Measurements from ENCODE around the gene KLF16. TPM values are rescaled to one million over a fixed set of nuclear protein-coding genes. Genes with fewer than 3 reads are reported as not detected.

KLF16 gene
- total RNA-seq, 2 experiments from 2014 or later, result 83.8 to 89.2 TPM

- H3K36me3 ChIP-seq (ENCODE audit: insufficient read depth, low read length), result peaks cover 12% of the 10 kb centered on the region
- Mint-ChIP-seq H3K4me1 (ENCODE audit: low read depth) (peaks cover 40% of the 10 kb centered on the region), H3K27me3 (no peaks in the 10 kb centered on the region), H3K36me3 (ENCODE audit: low read depth) (peaks cover 33% of the 10 kb centered on the region), H3K27ac (peak overlapping the region; percentile 100), H3K9me3 (no peaks in the 10 kb centered on the region), H3K4me3 (peak overlapping the region; percentile 99)
- ChIA-PET POLR2A (interaction anchor here (0.6 to 3.0 kb wide), 7 partner anchors 8 to 58 kb away, joined by 3 to 29 read pairs (median 9); no protein-coding TSS in a partner anchor), CTCF (interaction anchor here (1.4 to 3.0 kb wide), 2 partner anchors 12 to 45 kb away, joined by 3 to 12 read pairs; no protein-coding TSS in a partner anchor)
- DNase-seq, result peak in 2 of 14 experiments; percentile 40 to 55
- H3K4me3 ChIP-seq (ENCODE audit: low read length), result peak overlapping the region; percentile 100
- no peaks in the 10 kb centered on the region for H3K9me3 ChIP-seq (ENCODE audit: control insufficient read depth in 1 of 2, insufficient read depth in 1 of 2, low read length in 2 of 2)
- no peaks in the 10 kb centered on the region for H3K27me3 ChIP-seq (ENCODE audit: control insufficient read depth in 1 of 2, insufficient read depth in 2 of 2, low read length in 2 of 2)
- no peak for ATAC-seq (ENCODE audit: poor library complexity)
- H3K27ac ChIP-seq (ENCODE audit: low read depth in 1 of 2, low read length in 2 of 2), result peak overlapping the region; percentile 90 to 94
- no peak for TF ChIP-seq CTCF (IDR thresholded peaks at IDR 0.05)
- intact Hi-C loops (cut with DNase I, micrococcal nuclease), result loop anchor here in 1 of 2 experiments (1.0 to 5.0 kb wide), 4 partner anchors 9 to 202 kb away; partner anchors contain the start of genes ADAT3 and SCAMP4
- peaks cover 48% of the 10 kb centered on the region for H3K4me1 ChIP-seq (ENCODE audit: insufficient read depth, low read length)
Measured at GRCh38 chr19:1884719-1885334, 21.4 kb upstream of the KLF16 start.

GRCh38 chr19:1884291-1884718 is 20.9 kb upstream of the KLF16 start:
- Mint-ChIP-seq H3K27me3 (no peaks in the 10 kb centered on the region), H3K4me3 (peak overlapping the region; percentile 99), H3K9me3 (no peaks in the 10 kb centered on the region), H3K36me3 (ENCODE audit: low read depth) (peaks cover 33% of the 10 kb centered on the region), H3K27ac (peak overlapping the region; percentile 100), H3K4me1 (ENCODE audit: low read depth) (peaks cover 40% of the 10 kb centered on the region)
- DNase-seq (peak in 6 of 14 experiments; percentile 26 to 76 (median 66)), ATAC-seq (ENCODE audit: poor library complexity) (peak; percentile 8)
- no peak for TF ChIP-seq CTCF (IDR thresholded peaks at IDR 0.05)
- Histone ChIP-seq H3K36me3 (ENCODE audit: insufficient read depth, low read length) (peaks cover 12% of the 10 kb centered on the region), H3K9me3 (ENCODE audit: control insufficient read depth in 1 of 2, insufficient read depth in 1 of 2, low read length in 2 of 2) (no peaks in the 10 kb centered on the region), H3K4me3 (ENCODE audit: low read length) (peak overlapping the region; percentile 100), H3K27me3 (ENCODE audit: control insufficient read depth in 1 of 2, insufficient read depth in 2 of 2, low read length in 2 of 2) (no peaks in the 10 kb centered on the region), H3K27ac (ENCODE audit: low read depth in 1 of 2, low read length in 2 of 2) (peak overlapping the region; percentile 90 to 94), H3K4me1 (ENCODE audit: insufficient read depth, low read length) (peaks cover 48% of the 10 kb centered on the region)
- intact Hi-C loops (cut with DNase I, micrococcal nuclease), result loop anchor here in 1 of 2 experiments (5.0 kb wide), 1 partner anchor 203 kb away; no protein-coding TSS in a partner anchor
- ChIA-PET CTCF (interaction anchor here (1.4 to 3.0 kb wide), 2 partner anchors 12 to 45 kb away, joined by 3 to 12 read pairs; no protein-coding TSS in a partner anchor), POLR2A (interaction anchor here (1.0 to 3.0 kb wide), 7 partner anchors 8 to 58 kb away, joined by 3 to 29 read pairs (median 9); no protein-coding TSS in a partner anchor)

GRCh38 chr19:1883784-1884183 is 20.4 kb upstream of the KLF16 start:
- Mint-ChIP-seq H3K36me3 (ENCODE audit: low read depth) (peaks cover 33% of the 10 kb centered on the region), H3K4me1 (ENCODE audit: low read depth) (peaks cover 40% of the 10 kb centered on the region), H3K4me3 (peak overlapping the region; percentile 99), H3K27me3 (no peaks in the 10 kb centered on the region), H3K9me3 (no peaks in the 10 kb centered on the region), H3K27ac (peak overlapping the region; percentile 100)
- CTCF ChIA-PET, result interaction anchor here (1.4 to 3.0 kb wide), 2 partner anchors 13 to 46 kb away, joined by 3 to 12 read pairs; no protein-coding TSS in a partner anchor
- Histone ChIP-seq H3K4me1 (ENCODE audit: insufficient read depth, low read length) (peaks cover 48% of the 10 kb centered on the region), H3K4me3 (ENCODE audit: low read length) (peak overlapping the region; percentile 100), H3K9me3 (ENCODE audit: control insufficient read depth in 1 of 2, insufficient read depth in 1 of 2, low read length in 2 of 2) (no peaks in the 10 kb centered on the region), H3K27ac (ENCODE audit: low read depth in 1 of 2, low read length in 2 of 2) (peak overlapping the region; percentile 90 to 94), H3K36me3 (ENCODE audit: insufficient read depth, low read length) (peaks cover 12% of the 10 kb centered on the region), H3K27me3 (ENCODE audit: control insufficient read depth in 1 of 2, insufficient read depth in 2 of 2, low read length in 2 of 2) (no peaks in the 10 kb centered on the region)
- no peak for TF ChIP-seq CTCF (IDR thresholded peaks at IDR 0.05)
- POLR2A ChIA-PET, result interaction anchor here (1.0 to 3.0 kb wide), 6 partner anchors 7 to 59 kb away, joined by 3 to 29 read pairs (median 7); no protein-coding TSS in a partner anchor
- intact Hi-C loops (cut with DNase I, micrococcal nuclease), result loop anchor here in 1 of 2 experiments (5.0 kb wide), 1 partner anchor 204 kb away; no protein-coding TSS in a partner anchor
- ATAC-seq (ENCODE audit: poor library complexity), result peak; percentile 8
- peak in 5 of 14 experiments; percentile 26 to 64 (median 43) for DNase-seq
